SK-N-SH treated with all-trans-retinoic acid at 6 μM for 48 hours (cell line): ENCODE results near the gene RNF169.

Experiments
- ATAC-seq: fragments of 200-7000 bp; cut with Tn5 transposase; 3 replicates; pipeline ENCODE4 v1.9.1; 2020; ENCODE audit warnings: mild to moderate bottlenecking, moderate library complexity
- ARNTL ChIP-seq: fragments of 450-650 bp; formaldehyde crosslinking; IDR thresholded peaks from 2 replicates; pipeline ENCODE4 v1.5.0; 2020; ENCODE audit warnings: low read depth, mild to moderate bottlenecking, moderate library complexity, borderline replicate concordance
- BACH2 ChIP-seq: fragments of 250-450 bp; sonication (Bioruptor Pico); IDR thresholded peaks from 2 replicates; pipeline ENCODE4 v1.9.0; 2021; ENCODE audit warnings: mild to moderate bottlenecking, borderline replicate concordance
- CREB5 ChIP-seq: fragments of 250-450 bp; sonication (Bioruptor Pico); IDR thresholded peaks from 2 replicates; pipeline ENCODE4 v1.5.1; 2020; ENCODE audit warnings: low read depth, mild to moderate bottlenecking, moderate library complexity
- CSDC2 ChIP-seq: fragments of 250-450 bp; sonication (Bioruptor Pico); IDR thresholded peaks from 2 replicates; pipeline ENCODE4 v1.5.0; 2020; ENCODE audit warnings: mild to moderate bottlenecking, moderate library complexity
- CSRNP3 ChIP-seq: fragments of 250-450 bp; sonication (Bioruptor Pico); IDR thresholded peaks from 2 replicates; pipeline ENCODE4 v1.5.1; 2021; ENCODE audit warnings: mild to moderate bottlenecking, moderate library complexity
- ESRRG ChIP-seq: fragments of 250-450 bp; sonication (Bioruptor Pico); IDR thresholded peaks from 2 replicates; pipeline ENCODE4 v1.6.1; 2021; ENCODE audit warnings: mild to moderate bottlenecking
- GLIS3 ChIP-seq: fragments of 250-450 bp; sonication (Bioruptor Pico); IDR thresholded peaks from 2 replicates; pipeline ENCODE4 v1.5.0; 2020; ENCODE audit warnings: mild to moderate bottlenecking, moderate library complexity
- ISL1 ChIP-seq: fragments of 250-450 bp; sonication (Bioruptor Pico); IDR thresholded peaks from 2 replicates; pipeline ENCODE4 v2.1.2; 2022; ENCODE audit warnings: mild to moderate bottlenecking, moderate library complexity
- OSR1 ChIP-seq: fragments of 250-450 bp; sonication (Bioruptor Pico); IDR thresholded peaks from 2 replicates; pipeline ENCODE4 v1.8.0; 2022; ENCODE audit warnings: moderate library complexity, mild to moderate bottlenecking, inconsistent platforms
- PATZ1 ChIP-seq: fragments of 250-450 bp; sonication (Bioruptor Pico); IDR thresholded peaks from 2 replicates; pipeline ENCODE4 v1.8.0; 2020; ENCODE audit warnings: mild to moderate bottlenecking, moderate library complexity, borderline replicate concordance
- POU6F1 ChIP-seq: fragments of 250-450 bp; sonication (Bioruptor Pico); IDR thresholded peaks from 2 replicates; pipeline ENCODE4 v1.8.0; 2021; ENCODE audit warnings: low read depth, mild to moderate bottlenecking, moderate library complexity, borderline replicate concordance
- PPARA ChIP-seq: fragments of 250-450 bp; sonication (Bioruptor Pico); IDR thresholded peaks from 2 replicates; pipeline ENCODE4 v1.5.0; 2020; ENCODE audit warnings: mild to moderate bottlenecking, borderline replicate concordance
- RARB ChIP-seq: fragments of 250-450 bp; sonication (Bioruptor Pico); IDR thresholded peaks from 2 replicates; pipeline ENCODE4 v1.8.0; 2021; ENCODE audit warnings: mild to moderate bottlenecking, moderate library complexity
- SNAI2 ChIP-seq: fragments of 250-450 bp; sonication (Bioruptor Pico); IDR thresholded peaks from 2 replicates; pipeline ENCODE4 v1.5.0; 2020; ENCODE audit warnings: mild to moderate bottlenecking, moderate library complexity
- TCF4 ChIP-seq: fragments of 250-450 bp; sonication (Bioruptor Pico); IDR thresholded peaks from 2 replicates; pipeline ENCODE4 v1.8.0; 2021; ENCODE audit warnings: mild to moderate bottlenecking, moderate library complexity, borderline replicate concordance
- TOX ChIP-seq: fragments of 250-450 bp; sonication (Bioruptor Pico); IDR thresholded peaks from 2 replicates; pipeline ENCODE4 v1.8.0; 2021; ENCODE audit warnings: mild to moderate bottlenecking, moderate library complexity, borderline replicate concordance
- TSHZ2 ChIP-seq: fragments of 250-450 bp; sonication (Bioruptor Pico); IDR thresholded peaks from 2 replicates; pipeline ENCODE4 v1.5.0; 2020; ENCODE audit warnings: mild to moderate bottlenecking, moderate library complexity
- ZC3H10 ChIP-seq: fragments of 250-450 bp; sonication (Bioruptor Pico); IDR thresholded peaks from 2 replicates; pipeline ENCODE4 v1.5.1; 2021; ENCODE audit warnings: mild to moderate bottlenecking, moderate library complexity
- ZFP3 ChIP-seq: fragments of 250-450 bp; sonication (Bioruptor Pico); IDR thresholded peaks from 2 replicates; pipeline ENCODE4 v1.5.0; 2020; ENCODE audit warnings: mild to moderate bottlenecking, moderate library complexity
- ZFP30 ChIP-seq: fragments of 450-650 bp; formaldehyde crosslinking; IDR thresholded peaks from 2 replicates; pipeline ENCODE4 v1.5.0; 2022; ENCODE audit warnings: mild to moderate bottlenecking, moderate library complexity
- ZNF565 ChIP-seq: fragments of 450-650 bp; formaldehyde crosslinking; conservative IDR thresholded peaks from 2 replicates; pipeline ENCODE4 v1.5.0; 2020; ENCODE audit warnings: low read depth, mild to moderate bottlenecking, moderate library complexity
- ZNF70 ChIP-seq: fragments of 450-650 bp; formaldehyde crosslinking; IDR thresholded peaks from 2 replicates; pipeline ENCODE4 v1.5.0; 2020; ENCODE audit warnings: mild to moderate bottlenecking, moderate library complexity
- ZNF8 ChIP-seq: fragments of 450-650 bp; formaldehyde crosslinking; IDR thresholded peaks from 2 replicates; pipeline ENCODE4 v1.5.0; 2020; ENCODE audit warnings: mild to moderate bottlenecking, moderate library complexity

The RNF169 gene

GRCh38 chr11:74849525-74850391 lies 101.1 kb downstream of the RNF169 start:
- no peak for TF ChIP-seq GLIS3 (CRISPR knock-in tag)
- no peak for TF ChIP-seq SNAI2 (CRISPR knock-in tag)
- TF ChIP-seq ZFP3 (CRISPR knock-in tag): no peak
- TF ChIP-seq PPARA (CRISPR knock-in tag): no peak
- TF ChIP-seq POU6F1 (CRISPR knock-in tag): no peak
- no peak for TF ChIP-seq CSRNP3 (CRISPR knock-in tag)
- no peak for TF ChIP-seq ZNF565 (CRISPR knock-in tag)
- no peak for TF ChIP-seq TCF4 (CRISPR knock-in tag)
- no peak for TF ChIP-seq ZNF8
- no peak for TF ChIP-seq CREB5 (CRISPR knock-in tag)
- TF ChIP-seq TOX: no peak
- no peak for TF ChIP-seq CSDC2 (CRISPR knock-in tag)
- no peak for TF ChIP-seq ARNTL (CRISPR knock-in tag)
- TF ChIP-seq ZNF70 (CRISPR knock-in tag): no peak
- peak; percentile 52 for ATAC-seq

GRCh38 chr11:74853223-74853622 lies 104.6 kb downstream of the RNF169 start:
- TF ChIP-seq RARB (CRISPR knock-in tag) (no peak), ZFP3 (CRISPR knock-in tag) (no peak), PATZ1 (CRISPR knock-in tag) (no peak), BACH2 (CRISPR knock-in tag) (no peak), CREB5 (CRISPR knock-in tag) (no peak), ZNF8 (no peak), TSHZ2 (CRISPR knock-in tag) (no peak), TOX (no peak), GLIS3 (CRISPR knock-in tag) (no peak), ZNF565 (CRISPR knock-in tag) (no peak), SNAI2 (CRISPR knock-in tag) (no peak), ISL1 (CRISPR knock-in tag) (no peak), ZNF70 (CRISPR knock-in tag) (no peak), ARNTL (CRISPR knock-in tag) (no peak), ZC3H10 (CRISPR knock-in tag) (no peak), ZFP30 (CRISPR knock-in tag) (no peak), OSR1 (no peak), CSRNP3 (CRISPR knock-in tag) (no peak), ESRRG (CRISPR knock-in tag) (no peak), PPARA (CRISPR knock-in tag) (no peak)

More at GRCh38 chr11:74853223-74853622, 104.6 kb downstream of the RNF169 start:
- ATAC-seq: no peak
